ENCODE data around the gene XCL2.
"Not testable (repeated sequence)": the region's sequence is repeated elsewhere in the genome, so short reads cannot be mapped to it uniquely, and the experiment has no call there.

XCL2 gene, protein sequence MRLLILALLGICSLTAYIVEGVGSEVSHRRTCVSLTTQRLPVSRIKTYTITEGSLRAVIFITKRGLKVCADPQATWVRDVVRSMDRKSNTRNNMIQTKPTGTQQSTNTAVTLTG

DNA sequence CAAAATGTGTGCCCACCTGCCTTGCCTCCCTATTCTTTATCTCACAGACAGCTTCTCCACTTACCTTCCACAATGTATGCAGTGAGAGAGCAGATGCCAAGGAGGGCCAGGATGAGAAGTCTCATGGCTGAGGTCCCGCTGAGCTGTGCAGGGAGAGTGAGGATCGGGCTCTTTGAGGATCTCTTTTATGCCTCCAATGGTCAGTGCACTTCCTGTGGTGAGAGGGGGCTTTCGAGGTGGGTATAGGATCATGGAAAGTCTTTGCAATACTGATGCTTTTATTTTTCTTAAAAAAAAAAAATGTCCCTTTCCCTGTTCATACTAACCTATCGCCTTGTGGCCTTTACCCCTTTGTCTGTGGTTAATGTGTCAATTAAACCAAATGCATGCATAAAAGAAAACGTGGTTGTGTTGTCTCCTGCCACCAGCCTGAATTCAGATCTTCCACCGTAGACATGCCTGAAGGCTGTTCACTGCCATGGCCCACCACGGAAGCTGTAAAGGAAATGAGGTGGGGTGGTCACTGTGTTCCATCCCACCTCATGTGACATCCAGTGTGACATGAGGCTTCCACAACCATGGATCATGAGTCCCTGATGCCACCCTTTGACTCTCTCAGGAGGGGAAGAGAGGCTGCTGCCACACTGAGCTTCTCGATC, at the start of gene XCL2:
XCL2 (minus strand) TSS at position 158 of the 659 bp plus-strand sequence; CDS start at position 125, 33 bp downstream.
- DNase-seq; in situ Hi-C loops (cut with MboI; ENCODE audit: low pct_unique_long_range_greater_than_20kb, low sequenced_read_pairs): not testable (repeated sequence)

DNA sequence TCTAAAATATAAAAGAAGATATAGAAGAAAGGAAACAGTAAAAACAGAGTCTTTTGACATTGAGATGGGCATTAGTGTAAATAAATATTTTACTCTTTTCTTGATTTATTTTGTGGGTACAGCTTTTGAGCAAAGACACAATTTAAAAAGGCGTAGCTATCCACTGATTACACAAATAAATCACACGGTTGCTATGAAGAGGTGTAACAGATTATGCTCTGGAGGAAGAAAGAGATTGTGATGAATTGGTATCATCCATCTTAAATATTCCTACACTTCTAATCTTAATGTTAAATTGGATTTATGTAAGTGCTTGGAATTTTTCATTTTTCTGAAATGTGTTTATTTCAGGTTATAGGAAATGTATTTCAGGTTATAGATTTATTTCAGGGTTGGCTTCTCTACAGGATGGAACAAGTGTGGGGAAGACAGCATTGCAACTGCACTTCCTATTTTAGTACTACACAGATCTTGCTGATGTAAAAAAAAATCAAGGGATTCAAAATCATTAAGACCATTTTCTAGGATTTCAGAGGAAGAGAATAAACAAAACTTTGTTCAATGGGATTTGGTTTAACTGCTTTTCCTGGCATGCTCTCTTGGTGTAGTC, 47.9 kb upstream of the XCL2 start:
- in situ Hi-C loops (cut with MboI; ENCODE audit: low pct_unique_long_range_greater_than_20kb, low sequenced_read_pairs) = loop anchor here (10.0 kb wide), 1 partner anchor 147 kb away; no protein-coding TSS in a partner anchor
- DNase-seq = no peak

DNA sequence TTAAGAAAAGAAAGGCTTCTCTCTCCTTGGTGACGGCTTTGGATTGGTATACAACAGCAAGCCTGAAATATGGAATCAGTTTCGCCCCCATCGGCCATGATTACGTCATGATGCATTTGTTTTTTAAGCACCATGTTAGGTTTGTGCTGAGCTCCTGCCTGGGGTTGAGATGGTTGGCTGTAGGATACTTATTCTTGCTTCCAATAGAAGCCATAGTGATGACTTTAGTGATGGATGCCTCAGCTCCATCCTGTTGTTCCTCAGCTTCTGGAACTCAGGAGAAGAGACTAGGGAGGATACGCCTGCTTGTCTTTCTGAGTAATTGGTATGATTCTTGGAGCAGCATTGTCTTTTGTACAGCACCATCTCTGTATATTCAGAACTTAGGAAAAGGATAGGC, 47.3 kb upstream of the XCL2 start:
- in situ Hi-C loops (cut with MboI; ENCODE audit: low pct_unique_long_range_greater_than_20kb, low sequenced_read_pairs) = loop anchor here (10.0 kb wide), 1 partner anchor 146 kb away; no protein-coding TSS in a partner anchor
- no peak for DNase-seq

DNA sequence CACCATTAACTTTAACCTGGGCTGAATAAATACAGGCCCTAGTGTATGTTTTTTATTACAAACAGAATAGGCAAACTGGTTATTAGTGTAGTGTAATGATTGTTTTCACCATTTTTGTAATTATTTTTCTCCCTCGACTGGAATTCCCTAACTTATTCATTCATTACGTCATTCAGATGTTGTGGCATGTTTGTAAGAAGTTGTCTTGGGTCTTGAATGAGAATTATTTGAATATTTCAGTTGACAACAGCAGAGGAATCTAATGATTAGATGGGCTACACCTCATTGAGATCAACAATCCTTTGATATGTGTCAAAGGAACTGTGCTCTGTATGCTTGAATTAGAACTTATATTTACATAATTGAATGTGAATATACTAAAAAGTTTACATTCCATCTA, 45.4 kb upstream of the XCL2 start:
- in situ Hi-C loops (cut with MboI; ENCODE audit: low pct_unique_long_range_greater_than_20kb, low sequenced_read_pairs) = no loop called here

DNA sequence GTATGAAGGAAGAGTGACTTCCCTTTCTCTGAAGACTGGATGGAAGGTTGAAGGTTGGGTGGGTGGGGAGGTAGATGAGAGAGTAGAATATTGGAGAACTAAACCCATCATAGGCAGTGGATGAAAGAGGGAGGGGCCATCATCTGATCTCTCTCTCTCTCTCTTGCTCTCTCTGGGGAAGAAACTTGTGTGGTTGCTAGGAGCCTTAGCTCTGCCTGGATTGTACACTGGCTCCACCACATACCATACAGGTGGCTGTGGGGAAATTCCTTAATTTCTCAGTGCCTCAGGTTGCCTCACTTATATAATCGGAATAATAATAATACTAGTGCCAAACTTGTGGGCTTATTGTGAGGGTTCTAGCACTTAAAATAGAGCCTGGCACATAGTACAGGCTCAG, 42.1 kb upstream of the XCL2 start:
- in situ Hi-C loops (cut with MboI; ENCODE audit: low pct_unique_long_range_greater_than_20kb, low sequenced_read_pairs) = no loop called here
- DNase-seq = no peak

More for the DNA sequence above, 45.4 kb upstream of the XCL2 start:
- DNase-seq = no peak

DNA sequence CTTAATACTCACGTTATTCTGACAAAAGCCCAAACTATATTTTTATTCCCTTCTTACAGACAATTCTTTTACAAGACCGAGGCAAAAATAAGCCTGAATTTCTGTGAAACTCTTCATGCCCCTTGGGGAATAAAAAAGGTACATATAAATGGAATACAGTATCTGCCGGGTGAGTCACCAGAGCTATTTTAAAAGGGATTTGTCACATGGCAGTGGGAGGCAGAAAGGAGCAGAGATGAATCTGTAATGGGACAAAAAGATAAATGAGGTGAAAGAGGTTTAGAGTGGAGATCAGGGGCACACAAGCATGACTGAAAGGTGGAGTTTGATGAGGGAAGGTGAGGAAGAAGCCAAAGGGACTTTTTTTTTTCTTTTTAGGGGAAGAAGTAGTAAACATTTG, 41.4 kb upstream of the XCL2 start:
- in situ Hi-C loops (cut with MboI; ENCODE audit: low pct_unique_long_range_greater_than_20kb, low sequenced_read_pairs) = no loop called here
- no peak for DNase-seq

DNA sequence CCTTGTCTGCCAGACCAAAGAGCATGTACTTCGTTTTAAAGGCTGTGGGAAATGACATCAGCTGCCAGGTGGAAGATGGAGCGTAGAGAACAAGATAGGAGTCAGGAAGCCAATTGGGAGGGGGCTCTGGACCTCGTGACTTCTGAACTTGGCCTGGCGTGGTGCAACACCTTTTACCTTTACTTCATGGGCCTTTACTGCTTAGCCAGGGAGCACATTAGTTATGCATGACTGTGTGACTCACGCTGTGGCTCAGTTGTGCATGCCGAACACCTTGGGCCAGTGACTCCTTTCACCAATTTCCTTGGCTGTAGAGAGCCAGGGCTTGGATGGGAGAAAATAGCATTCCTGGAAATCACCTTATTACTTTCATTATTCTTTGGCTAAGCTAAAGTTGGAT, 39.8 kb upstream of the XCL2 start:
- DNase-seq = no peak
- in situ Hi-C loops (cut with MboI; ENCODE audit: low pct_unique_long_range_greater_than_20kb, low sequenced_read_pairs) = no loop called here

DNA sequence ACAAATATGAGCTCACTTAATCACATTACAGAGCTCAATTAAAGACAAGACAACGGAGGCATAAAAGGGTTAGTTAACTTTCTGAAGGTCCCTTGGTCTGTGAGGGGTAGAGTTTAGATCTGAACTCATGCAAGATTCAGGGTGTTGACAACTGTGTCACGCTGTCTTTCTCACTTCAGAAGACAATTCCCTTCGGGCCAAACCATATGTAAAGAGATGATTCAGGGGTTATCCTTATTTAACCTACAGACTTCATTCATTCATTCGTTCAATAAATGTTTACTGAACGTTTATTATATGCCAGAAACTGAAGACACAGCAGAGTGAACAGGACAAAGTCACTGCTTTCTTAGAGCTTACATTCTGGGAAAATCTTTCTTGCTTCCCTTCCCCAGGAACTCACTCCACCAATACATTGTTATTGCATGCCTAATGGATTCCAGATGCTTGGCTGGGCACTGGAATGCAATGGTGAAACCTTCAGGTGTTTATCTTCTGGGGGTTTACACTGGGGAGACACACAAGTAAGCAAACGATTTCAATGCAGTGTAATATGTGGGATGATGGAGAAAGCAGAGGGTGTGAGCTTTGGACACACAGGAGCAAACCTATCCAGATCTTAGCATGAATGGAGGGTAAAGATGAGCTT, 39.0 kb upstream of the XCL2 start:
- DNase-seq = no peak
- in situ Hi-C loops (cut with MboI; ENCODE audit: low pct_unique_long_range_greater_than_20kb, low sequenced_read_pairs) = no loop called here

DNA sequence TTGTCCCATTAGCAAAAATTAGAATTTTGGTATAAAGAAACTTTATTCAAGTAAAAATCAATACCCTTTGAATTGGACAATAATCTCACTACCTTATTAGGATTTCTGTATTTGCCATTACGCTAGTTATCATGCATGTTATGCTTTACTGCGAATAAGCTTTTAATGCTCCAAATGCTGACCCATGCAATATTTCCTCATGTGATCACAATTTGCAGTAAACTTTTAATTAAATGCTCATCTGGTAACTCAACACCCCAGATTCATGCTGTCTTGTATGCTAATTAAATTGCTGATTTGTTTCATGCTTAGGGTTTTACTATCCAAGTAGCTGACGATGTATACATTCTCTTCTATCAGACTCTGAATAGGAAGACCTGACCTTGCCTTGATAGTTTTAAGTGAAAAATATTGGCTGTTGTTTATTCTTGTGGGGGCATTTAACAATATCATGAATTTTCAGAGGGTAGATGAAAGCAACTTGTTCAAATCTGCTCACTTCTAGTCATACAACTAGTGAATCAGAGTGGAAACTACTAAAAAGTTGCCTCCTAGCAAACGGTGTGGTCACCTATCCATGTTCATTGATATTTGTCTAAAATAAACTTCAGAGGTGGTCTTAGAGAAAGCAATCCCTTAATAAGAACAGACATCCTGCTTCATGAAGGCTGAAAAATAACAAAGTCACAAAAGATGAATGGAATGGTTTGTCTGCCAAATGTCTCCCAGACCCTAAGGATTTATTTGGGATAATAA, 38.2 kb upstream of the XCL2 start:
- DNase-seq = no peak
- in situ Hi-C loops (cut with MboI; ENCODE audit: low pct_unique_long_range_greater_than_20kb, low sequenced_read_pairs) = no loop called here

DNA sequence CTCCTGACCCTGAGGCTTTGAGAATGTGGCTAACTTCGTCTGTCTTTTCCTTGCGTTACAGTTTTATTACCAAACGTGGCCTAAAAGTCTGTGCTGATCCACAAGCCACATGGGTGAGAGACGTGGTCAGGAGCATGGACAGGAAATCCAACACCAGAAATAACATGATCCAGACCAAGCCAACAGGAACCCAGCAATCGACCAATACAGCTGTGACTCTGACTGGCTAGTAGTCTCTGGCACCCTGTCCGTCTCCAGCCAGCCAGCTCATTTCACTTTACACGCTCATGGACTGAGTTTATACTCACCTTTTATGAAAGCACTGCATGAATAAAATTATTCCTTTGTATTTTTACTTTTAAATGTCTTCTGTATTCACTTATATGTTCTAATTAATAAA, 37.2 kb upstream of the XCL2 start:
- DNase-seq; in situ Hi-C loops (cut with MboI; ENCODE audit: low pct_unique_long_range_greater_than_20kb, low sequenced_read_pairs): not testable (repeated sequence)

DNA sequence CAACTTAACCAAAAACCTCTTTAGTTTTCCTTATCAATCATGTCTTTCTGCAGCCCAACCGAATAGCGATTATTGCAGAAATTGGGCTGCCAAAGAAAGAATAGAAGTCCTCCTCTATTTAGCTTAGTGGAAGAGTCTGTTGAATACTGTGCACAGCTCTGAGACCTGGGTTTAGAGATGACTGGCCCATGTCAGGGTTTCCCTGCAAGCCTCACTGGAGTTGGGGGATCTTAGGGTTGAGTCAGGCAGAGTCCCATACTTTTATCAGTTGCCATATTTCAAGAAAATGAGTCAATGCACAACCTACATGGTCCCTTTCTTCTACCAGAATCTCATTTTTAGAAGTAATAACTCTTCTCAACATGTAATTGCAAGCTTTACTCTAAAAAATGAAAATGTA, 36.5 kb upstream of the XCL2 start:
- in situ Hi-C loops (cut with MboI; ENCODE audit: low pct_unique_long_range_greater_than_20kb, low sequenced_read_pairs); DNase-seq: not testable (repeated sequence)

DNA sequence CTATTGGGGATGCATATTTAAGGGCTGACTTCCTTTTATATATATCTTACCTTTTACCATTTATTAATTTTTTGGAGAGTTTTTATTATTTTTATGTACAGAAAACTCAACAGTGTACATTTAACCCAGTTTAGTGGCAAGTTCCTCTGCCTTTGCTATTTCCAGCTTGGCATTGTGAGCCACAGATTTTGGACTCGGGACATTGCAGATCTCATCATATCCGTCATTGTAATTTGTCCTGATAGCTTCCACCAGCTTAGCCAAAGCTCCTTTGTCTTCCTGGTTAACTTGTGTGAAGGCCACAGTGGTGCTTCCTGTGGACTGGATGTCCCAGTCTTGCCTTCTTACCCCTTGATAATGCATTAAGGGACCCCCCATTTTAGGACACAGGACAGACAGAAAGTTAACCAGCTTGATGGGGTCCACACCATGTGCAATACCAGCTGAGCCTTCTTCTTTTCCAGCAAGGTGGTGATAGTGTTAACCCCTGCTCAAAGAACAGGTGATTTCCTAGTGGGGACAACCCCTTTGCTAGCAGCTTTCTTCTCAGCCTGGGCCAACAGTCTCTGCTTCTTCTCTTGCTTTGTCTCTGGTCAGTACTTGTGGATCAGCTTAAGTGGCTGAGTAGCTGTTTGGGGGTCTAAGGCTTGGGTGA, 34.9 kb upstream of the XCL2 start:
- in situ Hi-C loops (cut with MboI; ENCODE audit: low pct_unique_long_range_greater_than_20kb, low sequenced_read_pairs); DNase-seq: not testable (repeated sequence)

DNA sequence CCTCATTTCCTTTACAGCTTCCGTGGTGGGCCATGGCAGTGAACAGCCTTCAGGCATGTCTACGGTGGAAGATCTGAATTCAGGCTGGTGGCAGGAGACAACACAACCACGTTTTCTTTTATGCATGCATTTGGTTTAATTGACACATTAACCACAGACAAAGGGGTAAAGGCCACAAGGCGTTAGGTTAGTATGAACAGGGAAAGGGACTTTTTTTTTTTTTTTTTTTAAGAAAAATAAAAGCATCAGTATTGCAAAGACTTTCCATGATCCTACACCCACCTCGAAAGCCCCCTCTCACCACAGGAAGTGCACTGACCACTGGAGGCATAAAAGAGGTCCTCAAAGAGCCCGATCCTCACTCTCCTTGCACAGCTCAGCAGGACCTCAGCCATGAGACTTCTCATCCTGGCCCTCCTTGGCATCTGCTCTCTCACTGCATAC, 32.5 kb upstream of the XCL2 start, which contains the start of gene XCL1:
XCL1 (plus strand) TSS at position 361 of the 444 bp plus-strand sequence; CDS start at position 394, 33 bp downstream.
- DNase-seq; in situ Hi-C loops (cut with MboI; ENCODE audit: low pct_unique_long_range_greater_than_20kb, low sequenced_read_pairs): not testable (repeated sequence)

DNA sequence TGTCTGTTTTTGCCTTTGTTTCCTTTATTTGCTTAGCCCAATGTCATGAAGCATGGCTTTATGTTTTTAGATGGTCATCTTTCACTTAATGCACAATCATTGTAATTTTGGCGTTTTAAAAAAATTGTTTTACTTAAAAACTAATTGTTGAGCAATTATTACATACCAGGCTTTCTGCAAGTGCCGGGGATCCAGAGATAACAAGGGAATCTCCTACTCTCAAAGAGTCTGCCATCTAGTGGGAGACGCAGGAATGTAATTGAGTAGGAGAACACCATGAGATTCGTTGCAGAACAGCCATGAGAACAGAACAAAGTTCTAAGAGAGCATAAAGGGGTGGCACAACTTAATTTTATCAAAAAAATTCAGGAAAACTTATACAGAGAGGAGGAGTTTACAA, 30.4 kb upstream of the XCL2 start:
- peak; percentile 59 for DNase-seq
- in situ Hi-C loops (cut with MboI; ENCODE audit: low pct_unique_long_range_greater_than_20kb, low sequenced_read_pairs) = not testable (repeated sequence)

DNA sequence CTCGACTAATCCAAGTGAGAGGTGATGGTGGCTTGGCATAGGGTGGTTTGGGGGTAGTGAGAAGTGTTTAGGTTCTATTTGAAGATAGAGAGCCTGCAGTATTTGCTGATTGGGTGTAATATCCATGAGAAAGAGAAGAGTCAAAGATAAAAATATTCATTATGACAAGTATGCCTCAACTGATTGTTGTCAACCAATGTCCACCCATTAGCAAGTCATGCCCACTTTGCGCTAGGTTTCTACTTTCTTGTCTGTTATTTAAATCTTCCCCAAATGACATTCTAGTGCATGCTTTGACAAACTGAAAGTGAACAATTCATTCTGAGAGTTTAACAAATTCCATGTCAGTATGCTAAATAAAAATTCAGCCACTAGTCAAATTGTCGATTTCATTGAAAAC, 28.8 kb upstream of the XCL2 start:
- in situ Hi-C loops (cut with MboI; ENCODE audit: low pct_unique_long_range_greater_than_20kb, low sequenced_read_pairs) = no loop called here
- DNase-seq = no peak

DNA sequence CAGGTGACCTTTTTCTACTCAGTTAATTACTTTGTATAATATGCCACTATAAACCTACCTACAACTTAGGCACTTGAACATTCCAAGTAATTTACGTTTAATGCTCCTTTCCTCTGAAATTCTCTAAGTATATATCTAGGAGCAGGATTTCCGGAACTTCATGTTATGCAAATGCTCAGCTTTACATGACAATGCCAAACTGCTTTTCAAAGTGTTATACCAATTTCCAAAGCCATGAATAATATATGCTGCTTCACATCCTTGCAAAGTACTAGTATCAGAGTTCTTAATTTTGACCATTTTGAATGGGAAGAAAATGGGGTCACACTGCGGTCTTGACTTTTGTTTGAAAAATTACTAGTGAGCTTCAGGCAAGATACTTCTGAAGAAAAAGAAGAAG, 26.9 kb upstream of the XCL2 start:
- in situ Hi-C loops (cut with MboI; ENCODE audit: low pct_unique_long_range_greater_than_20kb, low sequenced_read_pairs) = no loop called here
- no peak for DNase-seq

DNA sequence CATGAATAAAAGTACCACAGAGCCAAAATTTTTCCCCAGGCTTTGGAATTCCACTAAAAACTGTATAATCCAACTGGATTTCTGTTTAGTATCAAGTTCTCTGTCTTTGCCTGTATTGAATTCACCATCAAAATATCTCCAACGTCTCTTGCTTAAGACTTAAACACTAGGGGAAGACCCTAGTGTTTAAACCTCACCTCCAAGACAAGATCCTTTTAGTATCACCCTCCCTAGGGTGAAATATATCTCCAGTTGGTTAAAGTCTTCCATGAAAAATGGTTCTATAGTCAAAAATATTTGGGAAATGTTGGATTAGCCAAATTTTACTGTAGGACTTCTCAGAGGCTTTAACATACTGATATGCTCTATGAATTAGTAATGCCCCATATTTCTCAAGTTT, 24.5 kb upstream of the XCL2 start:
- no peak for DNase-seq
- in situ Hi-C loops (cut with MboI; ENCODE audit: low pct_unique_long_range_greater_than_20kb, low sequenced_read_pairs) = no loop called here

DNA sequence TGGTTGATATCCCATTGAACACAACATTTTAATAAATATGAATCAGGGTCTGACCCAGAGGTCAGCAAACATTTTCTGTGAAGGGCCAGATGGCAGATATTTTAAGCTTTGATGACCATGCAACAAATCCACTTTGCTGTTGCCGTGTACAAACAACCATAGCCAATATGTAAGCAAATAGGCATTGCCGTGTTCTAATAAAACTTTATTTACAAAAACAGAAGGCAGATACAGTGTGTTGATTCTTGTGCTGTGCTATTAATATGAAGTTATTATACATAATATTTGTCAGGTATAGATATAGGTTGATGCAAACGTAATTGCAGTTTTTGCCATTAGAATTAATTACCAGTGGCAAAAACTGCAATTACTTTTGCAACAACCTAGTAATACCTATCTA, 23.8 kb upstream of the XCL2 start:
- in situ Hi-C loops (cut with MboI; ENCODE audit: low pct_unique_long_range_greater_than_20kb, low sequenced_read_pairs) = no loop called here
- DNase-seq = no peak

DNA sequence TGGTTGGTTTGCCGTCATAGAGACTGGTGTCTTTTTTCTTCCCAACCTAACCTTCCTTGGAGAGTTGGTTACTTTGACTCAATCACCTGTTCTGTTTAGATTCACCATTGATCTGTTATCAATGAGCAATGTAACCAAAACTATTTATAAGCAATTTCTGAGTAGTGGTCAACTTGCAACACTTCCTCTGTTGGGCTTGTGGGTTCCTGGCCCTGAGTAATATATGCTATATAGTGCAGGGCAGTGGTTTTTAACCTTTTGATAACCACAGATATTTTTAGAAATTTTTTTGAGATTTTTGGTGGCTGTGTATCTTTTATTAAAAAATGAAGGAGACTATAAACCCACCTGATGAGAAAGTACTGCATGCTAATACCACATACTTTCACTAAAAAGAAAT, 23.2 kb upstream of the XCL2 start:
- in situ Hi-C loops (cut with MboI; ENCODE audit: low pct_unique_long_range_greater_than_20kb, low sequenced_read_pairs) = no loop called here
- DNase-seq = no peak
